Measurements from ENCODE around the gene MYO5B.

DNA sequence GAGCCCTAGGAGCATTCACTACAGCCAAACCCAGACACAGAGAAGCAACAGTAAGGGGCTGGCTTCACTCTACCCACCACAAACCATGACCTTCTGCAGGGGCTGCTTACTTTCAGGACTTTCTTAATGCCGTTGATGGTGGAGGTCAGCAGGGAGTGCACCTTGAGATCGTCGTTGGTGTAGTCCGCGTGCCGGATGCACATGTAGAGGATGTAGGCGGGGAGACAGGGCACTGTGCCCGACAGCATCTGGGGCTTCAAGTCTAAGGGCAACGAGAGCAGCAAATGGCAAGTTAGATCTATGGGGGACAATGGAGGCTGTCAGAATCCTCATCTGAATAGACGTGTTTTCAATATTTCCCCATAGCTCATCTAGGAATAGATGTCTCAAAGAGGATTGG lies 351.8 kb downstream of the MYO5B start:
- TF ChIP-seq, protein P1, sequence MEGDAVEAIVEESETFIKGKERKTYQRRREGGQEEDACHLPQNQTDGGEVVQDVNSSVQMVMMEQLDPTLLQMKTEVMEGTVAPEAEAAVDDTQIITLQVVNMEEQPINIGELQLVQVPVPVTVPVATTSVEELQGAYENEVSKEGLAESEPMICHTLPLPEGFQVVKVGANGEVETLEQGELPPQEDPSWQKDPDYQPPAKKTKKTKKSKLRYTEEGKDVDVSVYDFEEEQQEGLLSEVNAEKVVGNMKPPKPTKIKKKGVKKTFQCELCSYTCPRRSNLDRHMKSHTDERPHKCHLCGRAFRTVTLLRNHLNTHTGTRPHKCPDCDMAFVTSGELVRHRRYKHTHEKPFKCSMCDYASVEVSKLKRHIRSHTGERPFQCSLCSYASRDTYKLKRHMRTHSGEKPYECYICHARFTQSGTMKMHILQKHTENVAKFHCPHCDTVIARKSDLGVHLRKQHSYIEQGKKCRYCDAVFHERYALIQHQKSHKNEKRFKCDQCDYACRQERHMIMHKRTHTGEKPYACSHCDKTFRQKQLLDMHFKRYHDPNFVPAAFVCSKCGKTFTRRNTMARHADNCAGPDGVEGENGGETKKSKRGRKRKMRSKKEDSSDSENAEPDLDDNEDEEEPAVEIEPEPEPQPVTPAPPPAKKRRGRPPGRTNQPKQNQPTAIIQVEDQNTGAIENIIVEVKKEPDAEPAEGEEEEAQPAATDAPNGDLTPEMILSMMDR (IDR thresholded peaks at IDR 0.05) = no peak
- no peak for TF ChIP-seq EZH2 (IDR thresholded peaks at IDR 0.05)
- TF ChIP-seq EZH2phosphoT487 (IDR thresholded peaks at IDR 0.05) = no peak
